GM19452 (cell line): Measurements from ENCODE around the gene TET1.
"Not testable (repeated sequence)": the region's sequence is repeated elsewhere in the genome, so short reads cannot be mapped to it uniquely, and the experiment has no call there.

Experiments
- ATAC-seq: cut with Tn5 transposase; IDR thresholded peaks from one replicate; pipeline ENCODE4 v1.9.1; 2021; ENCODE audit not compliant: unreplicated experiment

Gene TET1

GRCh38 chr10:68696018-68696417, 135.9 kb downstream of the TET1 start:
- ATAC-seq = no peak

GRCh38 chr10:68697106-68697505, 137.0 kb downstream of the TET1 start:
- no peak for ATAC-seq

DNA sequence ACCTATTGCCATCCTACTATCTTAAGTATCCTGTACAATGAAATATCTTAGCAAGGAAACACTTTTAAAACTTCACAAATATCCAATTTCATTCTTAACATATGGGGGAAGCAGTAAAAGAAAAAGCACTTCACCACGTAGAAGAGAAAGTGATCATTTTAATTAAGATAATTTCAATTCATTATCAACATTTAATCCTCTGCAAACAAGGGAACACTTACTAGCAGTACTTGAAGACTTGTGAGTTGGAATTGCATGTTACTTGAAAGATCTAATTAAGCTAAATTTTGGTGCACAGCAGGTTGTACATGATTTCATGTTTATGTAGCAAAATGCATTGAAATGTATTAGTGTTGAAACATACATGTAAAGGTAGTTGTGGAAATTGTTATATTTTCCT, 140.1 kb downstream of the TET1 start:
- ATAC-seq = no peak

- no peak for ATAC-seq
These were observed 145.4 kb downstream of the TET1 start for GRCh38 chr10:68705548-68705947.

GRCh38 chr10:68708987-68709386, 148.8 kb downstream of the TET1 start:
- ATAC-seq = not testable (repeated sequence)

GRCh38 chr10:68713065-68713464, 152.9 kb downstream of the TET1 start:
- not testable (repeated sequence) for ATAC-seq

DNA sequence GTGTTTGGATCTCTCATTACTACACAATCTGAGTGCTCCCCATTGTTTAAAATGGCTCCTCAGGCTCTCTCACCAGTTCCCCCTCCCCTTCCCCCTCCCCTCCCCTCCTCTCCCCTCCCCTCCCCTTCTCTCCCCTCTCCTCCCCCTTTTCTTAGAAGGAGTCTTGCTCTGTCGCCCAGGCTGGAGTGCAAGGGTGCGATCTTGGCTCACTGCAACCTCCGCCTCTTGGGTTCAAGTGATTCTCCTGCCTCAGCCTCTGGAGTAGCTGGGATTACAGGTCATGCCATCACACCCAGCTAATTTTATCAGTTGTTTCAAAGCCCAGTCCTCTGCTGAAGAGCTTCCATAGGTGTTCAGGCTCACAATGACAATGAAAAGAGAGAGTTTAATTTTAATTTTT, 157.3 kb downstream of the TET1 start:
- no peak for ATAC-seq

DNA sequence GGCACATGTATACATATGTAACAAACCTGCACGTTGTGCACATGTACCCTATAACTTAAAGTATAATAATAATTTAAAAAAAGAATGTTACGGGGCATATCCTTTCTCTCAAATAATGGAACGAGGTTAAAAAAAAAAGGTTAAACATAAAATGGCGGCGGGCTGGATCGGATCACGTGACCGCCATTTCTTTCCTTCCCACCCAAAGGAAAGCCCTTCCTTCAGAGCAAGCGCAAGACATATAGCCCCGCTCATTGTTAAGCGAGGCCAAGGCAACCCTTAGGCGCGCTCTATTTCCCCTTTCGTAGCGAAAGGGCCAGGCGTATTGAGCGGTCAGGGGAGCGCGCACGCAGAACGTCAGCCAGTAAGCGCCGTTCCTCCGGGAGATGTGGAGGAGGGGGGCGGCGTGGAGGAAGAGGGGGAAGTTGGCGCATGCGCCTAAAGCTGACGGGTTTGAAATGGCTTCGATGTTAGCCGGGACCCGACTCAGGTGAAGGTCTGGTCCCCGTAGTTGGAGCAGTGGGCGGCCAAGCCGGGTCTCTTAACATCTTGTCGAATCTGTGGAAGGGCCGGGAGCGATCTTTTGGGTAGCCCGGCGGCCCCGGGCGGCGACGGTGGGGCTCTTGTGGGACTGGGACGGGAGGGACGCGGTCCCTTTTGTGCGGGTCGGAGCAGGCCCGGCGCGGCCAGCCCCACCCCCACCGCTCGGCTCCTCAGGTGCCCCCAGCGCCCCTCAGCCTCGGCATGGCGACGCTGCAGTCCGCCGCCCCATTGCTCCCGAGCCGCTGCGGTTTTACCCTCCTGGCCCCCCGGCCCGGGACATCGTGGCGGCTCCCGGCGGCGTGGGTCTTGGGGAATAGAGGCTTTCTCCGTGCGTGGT, 160.9 kb downstream of the TET1 start, which contains the start of gene CCAR1:
TSS of gene CCAR1 (plus strand) at position 447 of the 880 bp plus-strand sequence. CDS start 1,266 bp downstream, outside the sequence.
- ATAC-seq = peak; percentile 98

DNA sequence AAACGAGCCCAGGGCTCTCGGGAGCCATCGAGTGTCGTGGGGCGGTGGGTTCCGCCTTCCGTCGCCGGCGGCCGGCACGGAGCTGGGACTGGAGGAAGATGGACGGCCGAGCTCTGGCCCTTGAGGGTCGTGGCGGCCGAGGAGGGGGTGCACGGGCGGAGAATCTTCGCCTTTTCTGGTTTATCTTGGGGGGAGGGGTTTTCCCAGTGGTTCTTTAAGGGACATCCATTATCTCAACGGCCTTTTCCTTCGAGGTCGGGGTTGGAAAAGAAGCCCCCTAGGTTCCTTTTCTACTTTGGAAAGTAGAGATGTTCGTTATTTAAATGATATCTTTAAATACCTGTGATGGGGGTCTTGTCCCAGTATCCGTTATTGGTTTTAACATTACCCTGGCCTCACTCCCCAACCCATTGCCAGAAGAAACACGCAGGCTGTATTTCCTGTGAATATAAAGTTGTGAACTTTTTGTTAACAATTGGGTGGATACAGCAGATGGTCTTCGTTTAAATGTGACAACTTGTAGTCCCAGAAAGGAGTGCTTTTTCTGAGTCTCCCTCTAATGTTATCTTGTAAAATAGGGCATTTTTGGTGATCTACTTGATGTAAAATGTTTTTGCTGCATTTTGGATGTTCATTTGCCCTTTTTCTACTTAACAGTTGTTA, 161.7 kb downstream of the TET1 start:
- peak; percentile 19 for ATAC-seq

- ATAC-seq = no peak
These were observed 164.9 kb downstream of the TET1 start for GRCh38 chr10:68725016-68725415.

DNA sequence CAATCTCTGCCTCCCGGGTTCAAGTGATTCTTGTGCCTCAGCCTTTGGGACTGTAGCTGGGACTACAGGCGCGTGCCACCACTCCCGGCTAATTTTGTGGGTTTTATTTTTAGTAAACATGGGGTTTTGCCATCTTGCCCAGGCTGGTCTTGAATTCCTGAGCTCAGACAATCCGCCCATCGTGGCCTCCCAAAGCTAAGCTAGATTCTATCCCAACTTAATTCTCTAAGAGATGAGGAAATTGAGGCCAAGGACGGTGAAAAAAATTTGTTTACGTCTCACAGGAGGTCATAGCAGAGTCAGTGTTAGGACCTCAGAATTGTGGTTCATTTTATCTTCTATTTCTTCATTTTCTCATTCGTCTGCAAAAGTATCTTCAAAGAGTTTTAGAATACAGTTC, 167.0 kb downstream of the TET1 start:
- no peak for ATAC-seq

DNA sequence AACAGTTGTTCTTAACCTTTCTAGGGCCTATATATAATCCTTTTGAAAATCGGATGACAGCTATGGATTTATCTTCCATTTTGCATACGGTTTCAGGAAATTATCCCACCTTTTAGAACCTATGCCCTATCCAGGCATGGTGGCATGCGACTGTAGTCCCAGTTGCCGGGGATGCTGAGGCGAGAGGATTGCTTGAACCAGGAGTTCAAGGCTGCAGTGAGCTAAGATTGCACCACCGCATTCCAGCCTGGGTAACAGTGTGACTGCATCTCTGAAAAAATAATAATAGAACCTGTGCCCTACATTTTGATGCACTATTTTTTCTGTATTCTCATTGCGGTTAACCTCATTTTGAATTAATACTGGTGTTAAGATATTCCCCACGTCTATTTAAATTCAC, 172.5 kb downstream of the TET1 start:
- no peak for ATAC-seq

DNA sequence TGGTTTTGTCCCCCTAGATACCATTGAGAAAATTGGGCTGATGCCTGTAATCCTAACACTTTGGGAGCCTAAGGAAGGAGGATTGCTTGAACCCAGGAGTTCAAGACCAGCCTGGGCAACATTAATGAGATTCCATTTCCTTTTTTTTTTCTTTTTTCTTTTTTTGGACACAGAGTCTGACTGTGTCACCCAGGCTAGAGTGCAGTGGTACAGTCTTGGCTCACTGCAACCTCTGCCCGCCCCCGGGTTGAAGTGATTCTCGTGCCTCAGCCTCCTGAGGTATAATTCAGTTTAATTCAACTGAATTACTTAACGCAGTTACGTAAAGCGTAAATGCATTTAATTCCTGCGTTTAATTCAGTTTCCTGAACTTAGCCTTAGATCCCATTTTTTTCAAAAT, 174.2 kb downstream of the TET1 start:
- ATAC-seq = no peak

GRCh38 chr10:68735119-68735518, 175.0 kb downstream of the TET1 start:
- ATAC-seq = no peak

GRCh38 chr10:68735739-68736138, 175.6 kb downstream of the TET1 start:
- ATAC-seq = not testable (repeated sequence)

DNA sequence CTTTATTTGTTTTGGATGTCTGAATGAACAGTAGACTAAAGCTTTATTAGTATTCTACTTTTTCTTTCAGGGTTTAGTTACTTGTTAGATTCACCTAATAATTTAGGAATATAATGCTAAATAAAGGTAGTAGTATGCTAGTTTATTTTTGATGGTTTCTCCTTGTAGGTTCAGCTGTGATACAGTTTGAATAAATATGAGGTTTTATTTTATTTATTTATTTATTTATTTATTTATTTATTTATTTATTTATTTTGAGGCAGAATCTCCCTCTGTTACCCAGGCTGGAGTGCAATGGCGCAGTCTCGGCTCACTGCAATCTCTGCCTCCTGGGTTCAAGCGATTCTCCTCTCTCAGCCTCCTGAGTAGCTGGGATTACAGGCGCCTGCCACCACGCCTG, 180.5 kb downstream of the TET1 start:
- not testable (repeated sequence) for ATAC-seq

GRCh38 chr10:68742397-68742796, 182.3 kb downstream of the TET1 start:
- no peak for ATAC-seq
